Measurements from ENCODE around the gene BACE2.
A peak's percentile ranks its signal among the peaks of the same experiment; 100 is the strongest.
"Not testable (repeated sequence)": the region's sequence is repeated elsewhere in the genome, so short reads cannot be mapped to it uniquely, and the experiment has no call there.

The BACE2 gene

GRCh38 chr21:41185802-41186201 lies 17.8 kb downstream of the BACE2 start:
- DNase-seq (ENCODE audit: low spot score): no peak

- DNase-seq (ENCODE audit: low spot score): peak; percentile 67
These were observed 19.0 kb downstream of the BACE2 start for GRCh38 chr21:41186755-41187536.

- no peak for DNase-seq (ENCODE audit: low spot score)
These were observed 19.6 kb downstream of the BACE2 start for GRCh38 chr21:41187537-41188025.

- no peak for DNase-seq (ENCODE audit: low spot score)
These were observed 20.7 kb downstream of the BACE2 start for GRCh38 chr21:41188486-41189149.

GRCh38 chr21:41189150-41189745 lies 21.3 kb downstream of the BACE2 start:
- DNase-seq (ENCODE audit: low spot score): no peak

GRCh38 chr21:41192552-41192951 lies 24.6 kb downstream of the BACE2 start:
- DNase-seq (ENCODE audit: low spot score): not testable (repeated sequence)

- DNase-seq (ENCODE audit: low spot score): no peak
These were observed 27.4 kb downstream of the BACE2 start for GRCh38 chr21:41195311-41195710.

- DNase-seq (ENCODE audit: low spot score): no peak
These were observed 29.0 kb downstream of the BACE2 start for GRCh38 chr21:41196993-41197392.

GRCh38 chr21:41197582-41197981 lies 29.6 kb downstream of the BACE2 start:
- DNase-seq (ENCODE audit: low spot score): no peak

- DNase-seq (ENCODE audit: low spot score): not testable (repeated sequence)
These were observed 30.7 kb downstream of the BACE2 start for GRCh38 chr21:41198647-41199046.

GRCh38 chr21:41199123-41199522 lies 31.2 kb downstream of the BACE2 start:
- no peak for DNase-seq (ENCODE audit: low spot score)

GRCh38 chr21:41199588-41199987 lies 31.6 kb downstream of the BACE2 start:
- no peak for DNase-seq (ENCODE audit: low spot score)

GRCh38 chr21:41201385-41201784 lies 33.4 kb downstream of the BACE2 start:
- DNase-seq (ENCODE audit: low spot score): no peak

- DNase-seq (ENCODE audit: low spot score): no peak
These were observed 36.8 kb downstream of the BACE2 start for GRCh38 chr21:41204736-41205135.

- no peak for DNase-seq (ENCODE audit: low spot score)
These were observed 39.7 kb downstream of the BACE2 start for GRCh38 chr21:41207401-41208375.

GRCh38 chr21:41208376-41208763 lies 40.4 kb downstream of the BACE2 start:
- no peak for DNase-seq (ENCODE audit: low spot score)

- DNase-seq (ENCODE audit: low spot score): no peak
These were observed 41.2 kb downstream of the BACE2 start for GRCh38 chr21:41209016-41209619.

GRCh38 chr21:41210426-41211059 lies 42.6 kb downstream of the BACE2 start:
- no peak for DNase-seq (ENCODE audit: low spot score)

- no peak for DNase-seq (ENCODE audit: low spot score)
These were observed 43.3 kb downstream of the BACE2 start for GRCh38 chr21:41211060-41211805.

GRCh38 chr21:41213021-41213420 lies 45.1 kb downstream of the BACE2 start:
- no peak for DNase-seq (ENCODE audit: low spot score)
